OCI-LY3 (cell line): Measurements from ENCODE around the gene SLC2A6.

Experiments
- H2AFZ ChIP-seq: fragments of 200-600, 300-600 bp; shearing (Covaris generic); 2 replicates; pipeline ENCODE4 v1.6.0; 2014; ENCODE audit warnings: antibody characterized with exemption, low read depth, low read length
- H3K27ac ChIP-seq: fragments of 200-600, 300-600 bp; sonication (generic); 2 replicates; pipeline ENCODE4 v1.5.1; 2014; ENCODE audit warnings: mild to moderate bottlenecking, low read length, moderate library complexity, mixed read lengths
- H3K27me3 ChIP-seq: fragments of 200-600, 300-600 bp; sonication (generic); 2 replicates; pipeline ENCODE4 v1.6.1; 2014; ENCODE audit warnings: low read depth, low read length, mixed read lengths
- H3K36me3 ChIP-seq: fragments of 200-600, 300-600 bp; sonication (generic); replicated peaks from 2 replicates; pipeline ENCODE3; 2014; ENCODE audit warnings: low read depth, low read length, mixed read lengths
- H3K4me1 ChIP-seq: fragments of 300-600, 200-600 bp; sonication (generic); 2 replicates; pipeline ENCODE4 v1.6.1; 2014; ENCODE audit warnings: low read length, mixed read lengths
- H3K4me2 ChIP-seq: fragments of 200-600, 300-600 bp; sonication (generic); 2 replicates; pipeline ENCODE4 v1.6.1; 2014; ENCODE audit warnings: low read length, mixed read lengths
- H3K4me3 ChIP-seq: fragments of 300-600, 200-600 bp; sonication (generic); 2 replicates; pipeline ENCODE4 v1.5.1; 2014; ENCODE audit warnings: antibody characterized with exemption, mild to moderate bottlenecking, low read length, moderate library complexity
- H3K79me2 ChIP-seq: fragments of 300-600, 200-600 bp; shearing (Covaris generic); 2 replicates; pipeline ENCODE4 v1.6.1; 2014; ENCODE audit warnings: mild to moderate bottlenecking, low read length, mixed read lengths
- H3K9ac ChIP-seq: fragments of 300-600, 200-600 bp; shearing (Covaris generic); 2 replicates; pipeline ENCODE4 v1.6.0; 2014; ENCODE audit warnings: mild to moderate bottlenecking, low read length, moderate library complexity
- H3K9me3 ChIP-seq: fragments of 200-600, 300-600 bp; shearing (Covaris generic); 2 replicates; pipeline ENCODE4 v1.6.1; 2014; ENCODE audit warnings: low read length, mixed read lengths; ENCODE audit not compliant: insufficient read depth
- H4K20me1 ChIP-seq: fragments of 200-600, 300-600 bp; sonication (generic); 2 replicates; pipeline ENCODE4 v1.6.1; 2016; ENCODE audit warnings: low read length, mixed read lengths; ENCODE audit not compliant: insufficient read depth
- EZH2phosphoT487 ChIP-seq: fragments of 200-600 bp; shearing (Covaris generic); IDR thresholded peaks from 2 replicates; pipeline ENCODE4 v1.6.1; 2018; ENCODE audit warnings: antibody characterized with exemption, mixed run types, low read depth
- TF ChIP-seq, protein P1 (sequence below): fragments of 200-600, 300-600 bp; sonication (generic); IDR thresholded peaks from 2 replicates; pipeline ENCODE4 v1.5.1; 2014; ENCODE audit warnings: antibody characterized with exemption, low read length, low read depth

SLC2A6 gene

DNA sequence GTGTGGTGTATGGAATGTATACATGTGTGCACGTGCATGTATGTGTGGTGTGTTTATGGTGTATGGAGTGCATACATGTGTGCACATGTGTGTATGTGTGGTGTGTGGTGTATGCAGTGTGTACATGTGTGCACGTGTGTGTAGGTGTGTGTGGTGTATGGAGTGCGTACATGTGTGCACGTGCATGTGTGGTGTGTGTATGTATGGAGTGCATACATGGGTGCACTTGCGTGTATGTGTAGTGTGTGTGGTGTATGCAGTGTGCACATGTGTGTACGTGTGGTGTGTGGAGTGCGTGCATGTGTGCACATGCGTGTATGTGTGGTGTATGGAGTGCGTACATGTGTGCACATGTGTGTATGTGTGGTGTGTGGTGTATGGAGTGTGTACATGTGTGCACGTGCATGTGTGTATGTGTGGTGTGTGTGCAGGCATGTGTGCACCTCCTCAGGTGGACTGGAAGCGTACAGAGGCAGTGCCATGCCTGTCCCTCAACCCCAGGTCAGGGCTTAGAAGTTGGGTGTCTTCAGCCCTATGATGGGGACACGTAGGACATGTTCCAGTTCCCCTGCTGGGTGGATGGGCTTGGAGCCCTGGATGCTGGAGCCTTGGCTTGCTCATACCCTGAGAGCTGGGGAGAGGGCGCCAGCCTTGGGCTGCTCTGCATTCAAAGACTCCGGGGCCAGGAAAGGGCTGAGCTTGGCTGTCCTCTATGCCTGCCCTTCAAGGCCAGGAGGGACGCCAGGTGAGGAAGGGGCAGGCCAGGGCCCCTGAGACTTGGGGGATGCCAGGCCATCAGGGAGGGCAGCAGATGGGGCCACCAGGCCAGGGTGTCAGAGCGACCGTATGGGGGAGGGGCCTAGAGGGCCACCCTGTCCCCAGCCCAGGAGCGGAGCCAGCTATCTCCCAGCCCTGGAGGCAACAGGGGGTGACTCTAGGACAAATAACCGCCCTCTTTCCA lies 33.6 kb upstream of the SLC2A6 start:
- H3K79me2 ChIP-seq = no peaks in the 10 kb centered on the region
- peaks cover 6% of the 10 kb centered on the region; the same call in 1 of the 2 replicates for H3K27me3 ChIP-seq
- no peak for TF ChIP-seq EZH2phosphoT487
- TF ChIP-seq, protein P1, sequence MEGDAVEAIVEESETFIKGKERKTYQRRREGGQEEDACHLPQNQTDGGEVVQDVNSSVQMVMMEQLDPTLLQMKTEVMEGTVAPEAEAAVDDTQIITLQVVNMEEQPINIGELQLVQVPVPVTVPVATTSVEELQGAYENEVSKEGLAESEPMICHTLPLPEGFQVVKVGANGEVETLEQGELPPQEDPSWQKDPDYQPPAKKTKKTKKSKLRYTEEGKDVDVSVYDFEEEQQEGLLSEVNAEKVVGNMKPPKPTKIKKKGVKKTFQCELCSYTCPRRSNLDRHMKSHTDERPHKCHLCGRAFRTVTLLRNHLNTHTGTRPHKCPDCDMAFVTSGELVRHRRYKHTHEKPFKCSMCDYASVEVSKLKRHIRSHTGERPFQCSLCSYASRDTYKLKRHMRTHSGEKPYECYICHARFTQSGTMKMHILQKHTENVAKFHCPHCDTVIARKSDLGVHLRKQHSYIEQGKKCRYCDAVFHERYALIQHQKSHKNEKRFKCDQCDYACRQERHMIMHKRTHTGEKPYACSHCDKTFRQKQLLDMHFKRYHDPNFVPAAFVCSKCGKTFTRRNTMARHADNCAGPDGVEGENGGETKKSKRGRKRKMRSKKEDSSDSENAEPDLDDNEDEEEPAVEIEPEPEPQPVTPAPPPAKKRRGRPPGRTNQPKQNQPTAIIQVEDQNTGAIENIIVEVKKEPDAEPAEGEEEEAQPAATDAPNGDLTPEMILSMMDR = no peak
- no peak overlapping the region for H3K9ac ChIP-seq
- H3K4me1 ChIP-seq = no peaks in the 10 kb centered on the region
- no peak overlapping the region for H3K4me2 ChIP-seq
- no peak overlapping the region for H2AFZ ChIP-seq
- no peak overlapping the region for H3K4me3 ChIP-seq
- no peaks in the 10 kb centered on the region for H3K36me3 ChIP-seq
- H4K20me1 ChIP-seq = no peaks in the 10 kb centered on the region
- no peaks in the 10 kb centered on the region for H3K9me3 ChIP-seq
- no peak overlapping the region for H3K27ac ChIP-seq

DNA sequence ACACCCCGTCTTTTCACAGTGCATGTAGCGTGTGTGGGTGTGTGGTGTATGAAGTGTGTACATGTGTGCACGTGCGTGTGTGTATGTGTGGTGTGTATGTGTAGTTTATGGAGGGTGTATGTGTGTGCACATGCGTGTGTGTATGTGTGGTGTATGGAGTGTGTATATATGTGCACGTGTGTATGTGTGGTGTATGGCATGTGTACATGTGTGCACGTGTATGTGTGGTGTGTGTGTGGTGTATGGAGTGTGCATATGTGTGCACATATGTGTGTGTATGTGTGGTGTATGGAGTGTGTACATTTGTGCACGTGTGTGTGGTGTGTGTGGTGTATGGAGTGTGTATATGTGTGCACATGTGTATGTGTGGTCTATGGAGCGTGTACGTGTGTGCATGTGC lies 32.7 kb upstream of the SLC2A6 start:
- no peaks in the 10 kb centered on the region for H3K79me2 ChIP-seq
- H3K27me3 ChIP-seq = 0 out of 2 replicates have a peak, but pooled peaks cover 2% of the 10 kb centered on the region
- no peaks in the 10 kb centered on the region for H3K36me3 ChIP-seq
- H3K27ac ChIP-seq = no peak overlapping the region
- H3K4me3 ChIP-seq = no peak overlapping the region
- H4K20me1 ChIP-seq = no peaks in the 10 kb centered on the region
- H3K9ac ChIP-seq = no peak overlapping the region
- H2AFZ ChIP-seq = no peak overlapping the region
- H3K9me3 ChIP-seq = no peaks in the 10 kb centered on the region
- H3K4me2 ChIP-seq = no peak overlapping the region
- TF ChIP-seq EZH2phosphoT487 = no peak
- TF ChIP-seq, protein P1 = no peak
- H3K4me1 ChIP-seq = no peaks in the 10 kb centered on the region

DNA sequence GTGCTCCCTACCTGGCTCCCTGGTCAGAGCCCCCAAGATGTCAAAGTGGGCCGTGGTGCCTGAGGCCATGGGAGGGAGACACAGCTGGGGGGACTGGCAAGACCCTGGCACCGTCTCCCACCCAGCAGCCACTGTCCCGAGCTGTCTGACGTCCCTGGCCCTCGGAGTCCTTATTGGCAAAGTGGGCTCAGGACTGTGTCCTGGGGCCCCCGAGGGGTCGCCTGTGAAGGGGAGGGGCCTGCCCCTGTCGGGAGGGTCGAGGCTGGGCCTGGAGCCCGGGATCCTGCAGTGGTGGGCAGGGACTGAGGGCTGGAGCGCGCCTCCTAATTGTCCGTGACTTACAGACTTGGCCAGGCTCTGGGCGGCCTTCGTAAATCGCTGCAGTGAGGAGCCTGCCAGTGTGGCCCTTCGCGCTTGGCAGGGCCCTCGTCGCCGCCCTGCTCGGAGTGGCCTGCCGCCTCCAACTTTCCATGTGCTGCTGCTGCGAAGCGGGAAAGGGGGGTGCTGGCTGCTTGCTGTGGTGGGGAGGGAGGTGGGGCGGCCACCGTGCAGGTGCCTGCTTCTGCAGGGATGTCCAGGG lies 32.1 kb upstream of the SLC2A6 start:
- H3K27me3 ChIP-seq = 0 out of 2 replicates have a peak, but pooled peaks cover 2% of the 10 kb centered on the region
- no peak overlapping the region for H3K4me3 ChIP-seq
- no peak overlapping the region for H3K27ac ChIP-seq
- H3K4me2 ChIP-seq = no peak overlapping the region
- H3K36me3 ChIP-seq = no peaks in the 10 kb centered on the region
- H3K4me1 ChIP-seq = no peaks in the 10 kb centered on the region
- H4K20me1 ChIP-seq = no peaks in the 10 kb centered on the region
- no peak overlapping the region for H2AFZ ChIP-seq
- H3K9me3 ChIP-seq = no peaks in the 10 kb centered on the region
- no peak for TF ChIP-seq EZH2phosphoT487
- TF ChIP-seq, protein P1 = no peak
- H3K79me2 ChIP-seq = no peaks in the 10 kb centered on the region
- H3K9ac ChIP-seq = no peak overlapping the region
